GM12878 (cell line): Measurements from ENCODE around the gene OR2M3. TPM values are rescaled to one million over a fixed set of nuclear protein-coding genes. Genes with fewer than 3 reads are reported as not detected.

ENCODE experiments used
- ATAC-seq: fragments of 200-7000 bp; cut with Tn5 transposase; 3 replicates; pipeline ENCODE4 v1.9.1; 2020; ENCODE audit warnings: mild to moderate bottlenecking, moderate library complexity
- BruUV-seq: library from RNA; stranded (reverse); fragments of 400-500 nt; replicated peaks from 2 replicates; lab custom pipeline; 2021; lab: Mats Ljungman, UMichigan
- CTCF ChIA-PET: fragments of 300-600 bp; sonication (Branson Sonifier 250); formaldehyde crosslinking; extraction: SDS; loops from one replicate; lab custom pipeline; 2021; ENCODE audit warnings: inconsistent platforms; lab: Yijun Ruan, JAX
- POLR2A ChIA-PET: fragments of 350-600 bp; formaldehyde crosslinking; extraction: SDS; loops from one replicate; lab custom pipeline; 2021; ENCODE audit warnings: inconsistent platforms; lab: Charles Lee
- RAD21 ChIA-PET: fragments of 300-600 bp; sonication (Branson Sonifier 250); formaldehyde crosslinking; loops from one replicate; lab custom pipeline; 2023; ENCODE audit warnings: antibody characterized with exemption; ENCODE audit not compliant: unreplicated experiment; lab: Charles Lee
- SMC1A ChIA-PET: fragments of 300-600 bp; sonication (Branson Sonifier 250); formaldehyde crosslinking; loops from one replicate; lab custom pipeline; 2023; ENCODE audit not compliant: unreplicated experiment, uncharacterized antibody; lab: Charles Lee
- DNase-seq: peaks from one replicate; pipeline ENCODE4 v3.0.0-alpha.2; 2011; ENCODE audit warnings: low read depth, low spot score
- FAIRE-seq: peaks from 3 replicates; lab custom pipeline; 2011; peaks lifted over from hg19 to GRCh38; lab: Jason Lieb, UNC
- H2AFZ ChIP-seq: 2 replicates; pipeline ENCODE4 v1.6.0; 2011; ENCODE audit warnings: low read depth, low read length, control low read depth; ENCODE audit not compliant: control insufficient read depth
- H3K27ac ChIP-seq: 2 replicates; pipeline ENCODE4 v1.5.1; 2011; ENCODE audit warnings: control low read depth; ENCODE audit not compliant: control insufficient read depth, insufficient read depth
- H3K27me3 ChIP-seq, 2 experiments: replicated peaks in 1 of 2; 2 replicates each; pipeline versions ENCODE4 v1.6.0 to v1.6.1; 2011; ENCODE audit warnings: low read length in 1 of 2; ENCODE audit not compliant: control insufficient read depth in 2 of 2, insufficient read depth in 2 of 2
- H3K36me3 ChIP-seq, 2 experiments: 2 replicates each; pipeline ENCODE4 v1.5.1; 2011; ENCODE audit warnings: low read length in 1 of 2; ENCODE audit not compliant: control insufficient read depth in 2 of 2, insufficient read depth in 2 of 2
- H3K4me1 ChIP-seq: 2 replicates; pipeline ENCODE4 v1.6.1; 2011; ENCODE audit warnings: mild to moderate bottlenecking, low read length, moderate library complexity, mixed read lengths; ENCODE audit not compliant: control insufficient read depth, insufficient read depth
- H3K4me2 ChIP-seq: 2 replicates; pipeline ENCODE4 v1.6.0; 2011; ENCODE audit warnings: control low read depth; ENCODE audit not compliant: control insufficient read depth, insufficient read depth
- H3K4me3 ChIP-seq: fragments of 200-600 bp; sonication (generic); 2 replicates; pipeline ENCODE4 v1.5.1; 2016
- H3K79me2 ChIP-seq: 2 replicates; pipeline ENCODE4 v1.6.0; 2011; ENCODE audit warnings: low read length; ENCODE audit not compliant: control insufficient read depth, insufficient read depth
- H3K9ac ChIP-seq: 2 replicates; pipeline ENCODE4 v1.8.0; 2011; ENCODE audit warnings: low read length, control low read depth, mixed read lengths; ENCODE audit not compliant: control insufficient read depth, insufficient read depth
- H3K9me3 ChIP-seq: replicated peaks from 3 replicates; pipeline ENCODE4 v1.5.1; 2011; ENCODE audit warnings: mild to moderate bottlenecking, low read length; ENCODE audit not compliant: control insufficient read depth, insufficient read depth
- H4K20me1 ChIP-seq: 2 replicates; pipeline ENCODE4 v1.6.0; 2011; ENCODE audit not compliant: control insufficient read depth, insufficient read depth
- BRCA1 ChIP-seq: IDR thresholded peaks from 2 replicates; pipeline ENCODE4 v1.6.1; 2011; ENCODE audit warnings: low read depth, low read length, improper control_type of control experiment
- CHD2 ChIP-seq: IDR thresholded peaks from 2 replicates; pipeline ENCODE4 v1.6.1; 2011; ENCODE audit warnings: low read depth, low read length, improper control_type of control experiment, borderline replicate concordance
- MYB ChIP-seq: fragments of 150-350 bp; IDR thresholded peaks from 2 replicates; pipeline ENCODE4 v1.6.1; 2014; ENCODE audit warnings: mild to moderate bottlenecking, low read depth, low read length, borderline replicate concordance
- NFXL1 ChIP-seq: fragments of 450-650 bp; IDR thresholded peaks from 2 replicates; pipeline ENCODE4 v1.6.1; 2017; ENCODE audit warnings: antibody characterized with exemption, mild to moderate bottlenecking, borderline replicate concordance
- NR2C2 ChIP-seq: IDR thresholded peaks from 2 replicates; pipeline ENCODE4 v1.6.1; 2011; ENCODE audit warnings: borderline replicate concordance, low read depth; ENCODE audit not compliant: control insufficient read depth, insufficient read length
- POU2F2 ChIP-seq: IDR thresholded peaks from 3 replicates; pipeline ENCODE4 v1.6.1; 2011; ENCODE audit warnings: low read depth, mild to moderate bottlenecking, low read length, borderline replicate concordance
- SKIL ChIP-seq: fragments of 450-650 bp; IDR thresholded peaks from 2 replicates; pipeline ENCODE4 v1.6.1; 2017; ENCODE audit warnings: mild to moderate bottlenecking, low read depth, inconsistent platforms; ENCODE audit not compliant: poor library complexity, severe bottlenecking
- SRF ChIP-seq, 2 experiments: IDR thresholded peaks; 2 replicates each; pipeline ENCODE4 v1.6.1; 2011; ENCODE audit warnings: low read depth in 2 of 2, low read length in 2 of 2, mild to moderate bottlenecking in 1 of 2, moderate library complexity in 1 of 2
- SUPT20H ChIP-seq: IDR thresholded peaks from 2 replicates; pipeline ENCODE4 v1.6.1; 2011; ENCODE audit warnings: low read depth, mild to moderate bottlenecking, low read length, moderate library complexity, borderline replicate concordance; ENCODE audit not compliant: control insufficient read depth
- ZBTB11 ChIP-seq: fragments of 450-650 bp; formaldehyde crosslinking; IDR thresholded peaks from 2 replicates; pipeline ENCODE4 v1.5.0; 2022; ENCODE audit warnings: mild to moderate bottlenecking, missing genetic modification characterization
- WGBS: methylation state at CpG from one replicate; pipeline ENCODE4 v1.1.6; 2016; ENCODE audit warnings: low lambda C conversion rate; ENCODE audit not compliant: insufficient replicate concordance, insufficient coverage; ENCODE audit errors: missing lambda C conversion rate; 5-methylcytosine and 5-hydroxymethylcytosine counted together
- in situ Hi-C: fragments of 300-500 bp; cut with MboI; formaldehyde crosslinking; loops from 9 replicates; pipeline ENCODE4 v1.14.3; 2018; ENCODE audit warnings: mixed read lengths
- intact Hi-C: fragments of 100-400 bp; cut with micrococcal nuclease; formaldehyde crosslinking; loops from one replicate; pipeline ENCODE4 v1.14.2; 2022; ENCODE audit not compliant: unreplicated experiment
- polyA plus RNA-seq, 11 experiments: library from polyadenylated mRNA; depleted of rRNA in 4 of 11; unstranded in 6 of 11; stranded (reverse) in 5 of 11; fragments of >200 nt; fragmentation: Nextera tagmentation in 4 of 11; fragmentation: Illumina TruSeq in 1 of 11; extraction: Ambion mirVana in 4 of 11; extraction: Trizol in 1 of 11; gene quantifications; 1 replicate in 1 of 11; 2 replicates in 10 of 11; pipeline versions ENCODE4 v1.2.1 to v1.2.3, GENCODE V29; 2011 to 2016; ENCODE audit warnings: inconsistent platforms in 2 of 11, missing spikeins in 2 of 11, low read depth in 1 of 11
- total RNA-seq, 4 experiments: library from RNA; depleted of rRNA in 3 of 4; stranded (reverse); fragments of >200 nt in 3 of 4; fragmentation: Illumina TruSeq in 1 of 4; extraction: Trizol in 1 of 4; gene quantifications; 2 replicates each; pipeline versions ENCODE4 v1.2.1 to v1.2.3, GENCODE V29; 2013 to 2021

The OR2M3 gene
- total and polyA plus RNA-seq, 10 of the 15 experiments (the other 5 are each of a cell fraction or from before 2014, with no cell fraction given), result 0.05 TPM; not detected in 9

DNA sequence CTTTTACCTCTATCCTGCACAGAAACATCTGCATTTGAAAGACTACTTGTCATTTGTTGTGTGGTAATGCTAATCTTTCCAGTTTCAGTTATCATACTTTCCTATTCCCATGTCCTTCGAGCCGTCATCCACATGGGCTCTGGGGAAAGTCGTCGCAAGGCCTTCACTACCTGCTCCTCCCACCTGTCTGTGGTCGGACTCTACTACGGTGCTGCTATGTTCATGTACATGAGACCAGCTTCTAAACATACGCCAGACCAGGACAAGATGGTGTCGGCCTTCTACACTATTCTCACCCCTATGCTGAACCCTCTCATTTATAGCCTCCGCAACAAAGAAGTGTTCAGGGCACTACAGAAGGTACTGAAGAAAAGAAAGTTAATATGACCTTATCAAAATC is 42.4 kb downstream of the OR2M3 start:
- Histone ChIP-seq H3K79me2 (no peaks in the 10 kb centered on the region), H3K36me3 (no peaks in the 10 kb centered on the region), H3K9ac (no peak overlapping the region), H4K20me1 (no peaks in the 10 kb centered on the region), H2AFZ (no peak overlapping the region), H3K9me3 (no peaks in the 10 kb centered on the region), H3K4me2 (no peak overlapping the region), H3K27me3 (no peaks in the 10 kb centered on the region), H3K4me1 (no peaks in the 10 kb centered on the region), H3K4me3 (no peak overlapping the region), H3K27ac (no peak overlapping the region)
- SMC1A ChIA-PET, result interaction anchor here (0.5 to 1.2 kb wide), 3 partner anchors 10 to 565 kb away, joined by 3 to 4 read pairs (median 4); no protein-coding TSS in a partner anchor
- 73% methylated on average over 9 of the region's 9 CpGs for WGBS
- FAIRE-seq, result no peak
- RAD21 ChIA-PET, result no interaction called here
- no TSS peak for BruUV-seq
- ATAC-seq, result no peak
- POLR2A ChIA-PET, result no interaction called here
- no peak for DNase-seq
- TF ChIP-seq MYB, result no peak
- no peak for TF ChIP-seq POU2F2
- no peak for TF ChIP-seq ZBTB11 (CRISPR knock-in tag)
- no peak for TF ChIP-seq NFXL1
- TF ChIP-seq CHD2, result no peak
- no peak for TF ChIP-seq SKIL
- TF ChIP-seq SRF (IDR thresholded peaks at IDR 0.05; ENCODE audit: low read depth in 2 of 2, low read length in 2 of 2), result no peak
- no peak for TF ChIP-seq NR2C2
- TF ChIP-seq BRCA1, result no peak
- no peak for TF ChIP-seq SUPT20H
- CTCF ChIA-PET, result no interaction called here
- in situ Hi-C loops, result no loop called here
- intact Hi-C loops, result no loop called here
